Measurements from ENCODE around the gene SLC30A9. TPM values are rescaled to one million over a fixed set of nuclear protein-coding genes. Genes with fewer than 3 reads are reported as not detected.

Gene SLC30A9
- total and polyA plus RNA-seq, 10 donors, result 7.1 to 54.4 (median 33.9) TPM

DNA sequence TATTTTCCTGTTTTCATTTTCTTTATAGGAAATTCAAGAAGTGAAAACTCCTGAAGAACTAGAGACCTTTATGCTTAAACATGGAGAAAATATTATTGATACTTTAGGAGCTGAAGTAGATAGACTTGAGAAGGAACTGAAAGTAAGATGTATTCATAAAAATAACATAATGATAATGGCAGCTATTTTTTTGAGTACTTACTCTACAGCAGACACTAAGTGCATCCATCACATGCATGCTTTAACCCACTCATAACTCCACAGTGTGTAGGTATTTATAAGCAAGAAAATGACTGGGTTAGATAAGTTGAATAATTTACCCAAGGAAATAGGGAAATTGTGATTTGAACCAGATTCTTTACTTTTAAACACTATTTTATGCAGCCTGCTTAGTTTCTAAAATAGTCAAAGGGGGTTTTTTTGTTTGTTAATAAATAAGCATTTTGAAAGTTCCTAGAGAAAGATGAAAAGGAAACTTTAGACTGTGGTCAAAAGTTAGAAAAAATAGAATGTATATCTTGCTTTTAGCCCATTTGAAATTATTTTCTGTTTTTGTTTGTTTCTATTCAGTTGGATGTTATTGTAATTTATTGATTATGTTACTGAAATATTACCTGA is 88.0 kb downstream of the SLC30A9 start:
- intact Hi-C loops (cut with DNase I; ENCODE audit: low total_unique reads), result no loop called here
- H3K27ac ChIP-seq, result no peak overlapping the region
- no peaks in the 10 kb centered on the region for H3K9me3 ChIP-seq
- no peak overlapping the region for H3K4me3 ChIP-seq
- H3K27me3 ChIP-seq (replicated peaks in 1 of 7), result no peaks in the 10 kb centered on the region
- TF ChIP-seq POLR2AphosphoS5 (IDR thresholded peaks at IDR 0.05) (no peak), POLR2A (IDR thresholded peaks at IDR 0.05) (no peak)
- TF ChIP-seq, protein P1, sequence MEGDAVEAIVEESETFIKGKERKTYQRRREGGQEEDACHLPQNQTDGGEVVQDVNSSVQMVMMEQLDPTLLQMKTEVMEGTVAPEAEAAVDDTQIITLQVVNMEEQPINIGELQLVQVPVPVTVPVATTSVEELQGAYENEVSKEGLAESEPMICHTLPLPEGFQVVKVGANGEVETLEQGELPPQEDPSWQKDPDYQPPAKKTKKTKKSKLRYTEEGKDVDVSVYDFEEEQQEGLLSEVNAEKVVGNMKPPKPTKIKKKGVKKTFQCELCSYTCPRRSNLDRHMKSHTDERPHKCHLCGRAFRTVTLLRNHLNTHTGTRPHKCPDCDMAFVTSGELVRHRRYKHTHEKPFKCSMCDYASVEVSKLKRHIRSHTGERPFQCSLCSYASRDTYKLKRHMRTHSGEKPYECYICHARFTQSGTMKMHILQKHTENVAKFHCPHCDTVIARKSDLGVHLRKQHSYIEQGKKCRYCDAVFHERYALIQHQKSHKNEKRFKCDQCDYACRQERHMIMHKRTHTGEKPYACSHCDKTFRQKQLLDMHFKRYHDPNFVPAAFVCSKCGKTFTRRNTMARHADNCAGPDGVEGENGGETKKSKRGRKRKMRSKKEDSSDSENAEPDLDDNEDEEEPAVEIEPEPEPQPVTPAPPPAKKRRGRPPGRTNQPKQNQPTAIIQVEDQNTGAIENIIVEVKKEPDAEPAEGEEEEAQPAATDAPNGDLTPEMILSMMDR (IDR thresholded peaks at IDR 0.05 in 8 of 11, conservative IDR thresholded peaks at IDR 0.05 in 3 of 11), result no peak
- peaks cover 0 to 81% (median 22%) of the 10 kb centered on the region in 6 donors for H3K36me3 ChIP-seq
- H3K4me1 ChIP-seq, result no peaks in the 10 kb centered on the region
- no peak for DNase-seq

DNA sequence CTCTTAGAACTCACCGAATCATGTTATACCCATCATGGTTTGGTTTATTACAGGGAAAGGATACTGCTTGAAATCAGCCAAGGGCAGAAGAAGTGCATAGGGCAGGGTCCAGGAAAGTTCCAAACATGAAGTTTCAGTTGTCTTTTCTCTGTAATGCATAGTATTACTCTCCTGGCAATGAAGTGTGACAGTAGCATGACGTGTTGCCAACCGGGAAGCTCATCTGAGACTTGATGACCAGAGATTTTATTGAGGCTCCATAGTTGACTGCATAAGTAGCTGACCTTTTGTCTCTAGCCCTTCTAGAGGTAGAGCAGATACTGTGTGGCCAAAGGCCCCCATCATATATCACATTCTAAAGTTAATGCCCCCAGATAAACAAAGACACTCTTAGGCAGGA is 90.0 kb downstream of the SLC30A9 start:
- Histone ChIP-seq H3K36me3 (peaks cover 0 to 85% (median 22%) of the 10 kb centered on the region in 6 donors), H3K9me3 (no peaks in the 10 kb centered on the region), H3K27ac (no peak overlapping the region), H3K27me3 (replicated peaks in 1 of 7) (no peaks in the 10 kb centered on the region), H3K4me1 (no peaks in the 10 kb centered on the region), H3K4me3 (no peak overlapping the region)
- WGBS, 5 donors, result 92 to 95% (median 93%) methylated on average over 3 of the region's 3 CpGs
- intact Hi-C loops (cut with DNase I; ENCODE audit: low total_unique reads), result no loop called here
- TF ChIP-seq POLR2A (IDR thresholded peaks at IDR 0.05) (no peak), POLR2AphosphoS5 (IDR thresholded peaks at IDR 0.05) (no peak)
- TF ChIP-seq, protein P1 (IDR thresholded peaks at IDR 0.05 in 8 of 11, conservative IDR thresholded peaks at IDR 0.05 in 3 of 11), result no peak
- DNase-seq, result no peak

DNA sequence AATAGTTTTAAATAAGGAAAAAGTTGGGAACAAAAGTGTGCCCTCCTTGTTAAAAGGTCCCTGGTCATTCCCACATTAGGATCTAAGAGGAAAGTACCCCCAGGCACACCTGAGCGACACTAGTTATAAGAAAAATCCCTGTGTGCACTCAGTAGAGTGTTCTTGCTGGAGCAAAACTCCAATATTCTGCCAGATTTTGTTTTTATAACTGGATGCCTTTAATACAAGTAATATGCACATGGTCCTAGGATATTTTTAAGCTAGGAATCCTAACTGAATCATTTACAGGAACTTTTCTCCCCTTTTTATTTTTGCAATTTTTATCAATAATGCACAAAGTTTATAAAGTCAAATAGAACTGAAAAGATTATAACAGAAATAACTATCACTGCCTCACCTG is 93.5 kb downstream of the SLC30A9 start:
- no peak overlapping the region for H3K4me3 ChIP-seq
- TF ChIP-seq, protein P1 (IDR thresholded peaks at IDR 0.05 in 8 of 11, conservative IDR thresholded peaks at IDR 0.05 in 3 of 11), result no peak
- TF ChIP-seq POLR2A (IDR thresholded peaks at IDR 0.05) (no peak), POLR2AphosphoS5 (IDR thresholded peaks at IDR 0.05) (no peak)
- no peak overlapping the region for H3K27ac ChIP-seq
- H3K27me3 ChIP-seq (replicated peaks in 1 of 7), result no peaks in the 10 kb centered on the region
- intact Hi-C loops (cut with DNase I; ENCODE audit: low total_unique reads), result no loop called here
- no peak for DNase-seq
- H3K36me3 ChIP-seq, result peaks cover 0 to 73% (median 9%) of the 10 kb centered on the region in 6 donors
- no peaks in the 10 kb centered on the region for H3K9me3 ChIP-seq
- no peaks in the 10 kb centered on the region for H3K4me1 ChIP-seq
- WGBS, 5 donors, result 92 to 100% (median 100%) methylated on average over 1 of the region's 1 CpG

DNA sequence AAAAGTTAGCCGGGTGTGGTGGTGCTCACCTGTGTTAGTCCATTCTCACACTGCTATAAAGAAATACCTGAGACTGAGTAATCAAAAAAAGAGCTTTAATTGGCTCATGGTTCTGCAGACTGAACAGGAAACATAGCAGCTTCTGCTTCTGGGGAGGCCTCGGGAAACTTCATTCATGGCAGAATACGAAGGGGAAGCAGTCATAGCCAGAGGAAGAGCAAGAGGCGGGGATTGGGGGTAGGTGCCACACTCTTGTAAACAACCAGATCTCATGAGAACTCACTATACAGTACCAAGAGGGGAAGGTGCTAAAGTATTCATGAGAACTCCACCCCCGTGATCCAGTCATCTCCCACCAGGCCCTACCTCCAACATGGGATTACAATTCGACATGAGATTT is 98.1 kb downstream of the SLC30A9 start:
- no peak for TF ChIP-seq POLR2AphosphoS5 (IDR thresholded peaks at IDR 0.05)
- TF ChIP-seq, protein P1 (IDR thresholded peaks at IDR 0.05 in 8 of 11, conservative IDR thresholded peaks at IDR 0.05 in 3 of 11), result no peak
- TF ChIP-seq POLR2A (IDR thresholded peaks at IDR 0.05), result no peak
- WGBS, 5 donors, result 72 to 83% (median 81%) methylated on average over 6 of the region's 6 CpGs
- H3K36me3 ChIP-seq, result peaks cover 0 to 35% (median 2%) of the 10 kb centered on the region in 6 donors
- intact Hi-C loops (cut with DNase I; ENCODE audit: low total_unique reads), result no loop called here
- H3K4me3 ChIP-seq, result no peak overlapping the region
- H3K9me3 ChIP-seq, result no peaks in the 10 kb centered on the region
- DNase-seq, result no peak
- H3K27me3 ChIP-seq (replicated peaks in 1 of 7), result no peaks in the 10 kb centered on the region
- no peaks in the 10 kb centered on the region for H3K4me1 ChIP-seq
- H3K27ac ChIP-seq, result no peak overlapping the region

Data from spleen (tissue), 11 donors.